ENCODE results near the gene RYK.
"Not testable (repeated sequence)": the region's sequence is repeated elsewhere in the genome, so short reads cannot be mapped to it uniquely, and the experiment has no call there.

The RYK gene

DNA sequence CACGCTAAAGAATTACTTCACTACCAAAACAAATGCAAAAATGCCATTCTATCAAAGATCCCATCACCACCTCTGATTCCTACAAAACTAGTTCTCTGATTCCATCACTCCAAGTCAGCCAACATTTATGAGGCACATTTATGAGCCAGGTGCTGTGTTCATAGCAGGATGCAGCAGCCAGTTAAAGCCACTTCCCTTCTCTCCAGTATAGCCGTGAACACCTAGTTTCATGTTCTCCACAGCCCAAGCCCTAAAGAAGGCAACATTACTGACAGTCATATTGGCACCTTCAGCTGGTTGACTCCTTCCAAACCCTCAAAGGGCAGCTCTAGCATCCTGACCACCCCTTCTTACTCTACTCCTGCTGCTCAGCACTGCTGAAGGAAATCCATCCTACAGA is 36.4 kb downstream of the RYK start:
- no peak for DNase-seq

GRCh38 chr3:134212967-134213665 is 37.5 kb downstream of the RYK start:
- DNase-seq, result no peak

DNA sequence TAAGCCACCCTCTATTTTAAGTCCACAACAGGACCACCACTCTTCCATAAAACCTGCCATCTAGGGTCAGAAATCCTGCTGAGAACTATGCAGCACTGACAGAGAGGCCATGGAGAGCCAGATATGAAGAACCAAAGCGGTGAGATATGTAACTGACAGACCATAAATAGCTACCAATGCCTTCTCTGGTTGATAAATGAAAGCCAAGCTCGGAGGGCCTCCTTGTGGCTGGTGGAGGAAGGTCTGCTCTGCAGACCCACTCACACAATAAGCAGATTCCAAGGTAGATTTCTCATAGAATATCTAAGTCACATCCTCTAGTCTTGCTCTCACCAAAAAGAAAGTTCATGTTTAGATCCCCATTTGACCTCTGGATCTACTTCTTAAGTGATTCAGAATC is 38.9 kb downstream of the RYK start:
- no peak for DNase-seq

- DNase-seq, result no peak
Observed at GRCh38 chr3:134205451-134205850, 45.2 kb downstream of the RYK start.

GRCh38 chr3:134201201-134202130 is 49.2 kb downstream of the RYK start:
- no peak for DNase-seq

DNA sequence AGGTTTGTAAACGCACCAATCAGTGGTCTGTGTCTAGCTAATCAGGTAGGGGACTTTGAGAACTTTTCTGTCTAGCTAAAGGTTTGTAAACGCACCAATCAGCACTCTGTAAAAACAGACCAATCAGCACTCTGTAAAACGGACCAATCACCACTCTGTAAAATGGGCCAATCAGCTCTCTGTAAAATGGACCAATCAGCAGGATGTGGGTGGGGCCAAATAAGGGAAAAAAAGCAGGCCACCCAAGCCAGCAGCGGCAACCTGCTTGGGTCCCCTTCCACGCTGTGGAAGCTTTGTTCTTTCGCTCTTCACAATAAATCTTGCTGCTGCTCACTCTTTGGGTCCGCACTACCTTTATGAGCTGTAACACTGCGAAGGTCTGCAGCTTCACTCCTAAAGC is 50.8 kb downstream of the RYK start:
- DNase-seq, result not testable (repeated sequence)

DNA sequence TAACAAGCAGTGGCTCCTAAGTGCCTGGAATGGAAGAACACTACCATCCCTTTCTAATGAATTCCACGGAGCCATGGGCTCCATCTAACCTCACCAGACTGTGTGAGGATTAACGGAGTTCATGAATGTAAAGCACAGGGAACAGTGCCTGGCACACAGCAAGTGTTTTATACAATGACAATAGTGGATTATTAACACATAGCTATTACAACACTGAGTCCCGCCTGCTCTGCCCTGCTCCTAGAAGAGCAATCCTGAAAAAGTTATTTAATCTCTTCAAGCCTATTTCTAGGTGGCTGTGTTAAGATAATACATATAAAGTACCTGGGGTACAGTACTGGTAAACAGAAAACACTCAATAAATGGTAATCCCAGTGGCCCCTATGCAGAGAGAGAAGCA is 51.4 kb downstream of the RYK start:
- no peak for DNase-seq

- DNase-seq, result no peak
Observed at GRCh38 chr3:134198414-134198813, 52.2 kb downstream of the RYK start.

DNA sequence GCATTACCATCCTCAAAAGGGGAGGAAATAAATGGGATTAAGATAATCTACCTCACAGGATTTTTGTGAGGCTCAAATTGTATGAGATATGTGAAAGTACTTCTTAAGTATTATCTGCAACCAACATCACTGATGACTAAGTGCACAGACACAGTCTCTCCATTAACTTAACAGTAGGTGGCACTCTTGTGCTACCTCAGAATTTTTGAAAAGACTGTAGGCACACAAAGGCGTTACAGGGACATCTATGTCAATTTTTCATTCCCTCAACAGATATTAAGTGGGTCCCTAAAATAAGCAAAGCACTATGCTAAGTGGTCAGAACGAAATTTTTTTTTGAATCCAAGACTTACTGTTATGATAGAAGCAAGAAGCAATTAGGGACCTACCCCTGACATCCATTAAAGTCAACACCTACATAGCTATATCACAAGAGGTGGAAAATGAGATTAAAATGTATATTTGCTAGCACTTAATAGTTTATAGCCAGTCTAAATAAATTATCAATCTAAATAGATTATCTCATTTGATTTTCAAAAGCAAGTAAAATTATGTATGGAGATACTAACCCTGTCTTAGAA is 52.9 kb downstream of the RYK start:
- no peak for DNase-seq

- no peak for DNase-seq
Observed at GRCh38 chr3:134194247-134194646, 56.4 kb downstream of the RYK start.

DNA sequence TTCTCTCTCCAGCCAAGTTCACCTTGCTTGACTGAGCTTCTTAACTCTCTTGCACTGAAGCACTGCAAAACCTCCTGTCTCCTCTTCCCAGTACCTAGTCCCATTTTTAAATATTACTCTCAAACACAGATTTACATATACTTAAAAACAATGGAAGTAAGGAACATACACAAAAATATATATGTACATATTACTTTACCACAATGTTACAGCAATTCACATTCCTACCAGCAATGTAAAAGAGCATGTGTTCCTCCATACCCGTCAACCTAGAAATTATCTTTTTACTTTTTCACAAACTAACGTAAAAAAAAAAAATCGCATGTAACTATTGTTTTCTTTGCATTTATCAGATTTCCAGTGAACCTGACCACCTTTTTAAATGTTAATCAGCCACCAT is 60.4 kb downstream of the RYK start:
- DNase-seq, result no peak

DNA sequence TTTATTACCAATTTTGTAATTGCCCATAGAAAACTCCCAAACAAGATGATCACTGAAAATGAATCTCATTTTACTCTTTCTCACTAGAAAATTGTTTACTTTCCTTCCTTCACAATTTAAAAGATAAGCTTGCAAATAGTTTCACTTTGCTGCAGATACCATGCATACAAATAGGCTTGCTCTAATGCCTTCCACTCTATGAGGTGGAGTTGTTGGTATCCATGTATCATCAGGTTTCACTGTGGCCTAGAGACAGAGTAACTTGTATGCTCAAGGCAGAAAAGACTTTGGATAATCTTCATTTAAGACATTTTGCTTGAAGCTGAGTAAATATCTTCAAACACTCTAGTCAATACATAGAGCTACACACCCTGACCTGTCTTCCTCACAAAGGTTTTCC is 60.8 kb downstream of the RYK start:
- no peak for DNase-seq

GRCh38 chr3:134186391-134186790 is 64.3 kb downstream of the RYK start:
- no peak for DNase-seq

DNA sequence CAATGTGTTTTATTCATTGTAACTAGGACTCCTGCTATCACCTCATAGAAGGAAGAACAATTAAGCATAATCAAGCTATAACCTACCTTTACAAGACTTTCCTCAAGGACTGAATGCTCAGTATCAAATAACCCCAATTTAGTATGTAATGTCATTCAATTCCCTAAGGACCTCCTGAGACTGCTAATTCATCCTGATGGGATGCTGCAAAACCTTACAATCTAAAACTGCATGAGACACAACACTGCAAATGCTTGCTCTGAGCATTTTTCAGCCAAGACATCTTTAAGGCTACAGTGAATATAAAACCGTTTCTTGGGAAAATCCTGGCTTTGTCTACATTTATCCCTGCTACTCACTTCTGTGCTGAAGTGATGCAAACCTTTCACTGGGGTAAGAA is 69.9 kb downstream of the RYK start:
- peak; percentile 17 for DNase-seq

DNA sequence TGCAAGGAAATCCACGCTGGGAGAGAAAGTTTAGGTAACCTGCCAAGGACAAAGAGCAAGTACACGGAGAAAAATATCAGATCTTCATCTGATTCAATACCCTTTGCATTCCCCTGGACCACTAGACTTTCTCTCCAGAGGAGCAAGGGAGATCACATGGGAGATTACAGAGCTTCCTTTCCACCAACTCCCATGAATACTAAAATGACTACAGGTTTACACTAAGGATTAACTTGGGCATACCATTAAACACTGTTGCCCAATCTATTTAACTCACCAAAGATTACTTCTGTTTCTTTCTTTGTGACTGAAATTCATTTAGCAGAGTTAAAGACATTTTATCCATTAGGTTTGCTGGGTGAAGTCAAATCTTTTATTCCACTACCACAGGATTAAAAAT is 71.2 kb downstream of the RYK start:
- DNase-seq, result no peak

DNA sequence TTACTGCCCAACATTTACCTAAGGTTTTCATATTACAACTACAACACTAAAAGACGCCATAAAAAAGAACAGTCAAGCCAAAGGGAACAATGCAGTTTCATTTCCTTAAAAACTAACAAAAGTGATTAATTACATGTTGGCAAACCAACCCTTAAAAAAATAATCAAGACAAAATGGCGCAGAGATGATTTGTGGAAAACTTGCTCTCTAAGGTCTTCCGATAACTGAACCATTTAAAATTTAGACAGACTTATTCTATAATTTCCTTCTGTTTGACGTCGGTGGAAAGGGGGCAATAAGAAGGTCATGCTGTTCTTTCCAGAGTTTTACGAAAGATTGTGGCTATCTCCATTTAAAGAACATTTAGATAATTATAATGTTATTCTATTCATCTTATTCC is 87.6 kb downstream of the RYK start:
- DNase-seq, result no peak

- no peak for DNase-seq
Observed at GRCh38 chr3:134161898-134162615, 88.6 kb downstream of the RYK start.

DNA sequence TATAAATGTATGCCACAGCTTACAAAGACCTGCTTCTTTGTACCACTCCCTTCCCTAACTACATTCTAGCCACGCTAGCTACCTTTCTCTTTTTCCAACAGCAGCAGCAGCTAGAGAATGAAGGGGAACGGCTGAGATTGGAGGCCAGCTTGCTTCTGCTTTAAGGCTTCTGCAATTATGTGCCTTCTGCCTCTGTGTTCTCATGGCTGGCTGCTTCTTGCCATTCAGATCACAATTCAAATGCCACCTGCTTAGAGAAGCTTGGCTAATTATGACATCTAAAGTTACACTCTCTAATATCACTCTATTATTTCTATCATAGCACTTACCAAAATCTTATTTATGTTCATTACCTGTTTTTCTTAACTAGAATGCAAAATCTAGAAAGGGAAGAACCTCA is 95.2 kb downstream of the RYK start:
- DNase-seq, result no peak

DNA sequence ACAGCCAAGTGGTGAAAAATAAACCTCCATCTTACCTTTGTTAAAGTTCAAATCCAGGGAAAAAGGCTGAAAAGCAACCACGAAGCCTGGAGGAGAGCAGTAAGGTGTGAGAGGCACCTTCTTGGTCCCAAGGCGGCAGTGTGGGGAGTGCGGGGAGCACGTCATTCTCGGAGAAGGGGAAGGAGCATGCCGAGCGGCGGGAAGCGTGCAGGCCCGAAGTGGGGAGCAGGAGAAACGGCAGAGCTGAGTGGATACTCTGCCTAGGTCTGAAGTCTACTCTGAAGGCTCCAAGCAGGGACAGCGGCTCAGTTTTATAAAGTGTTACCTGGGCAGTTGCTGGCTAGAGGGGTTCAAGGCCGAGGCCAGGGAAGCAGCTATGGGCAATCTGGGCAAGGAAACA is 96.9 kb downstream of the RYK start:
- DNase-seq, result no peak

GRCh38 chr3:134150476-134150875 is 100.2 kb downstream of the RYK start:
- DNase-seq, result no peak

DNA sequence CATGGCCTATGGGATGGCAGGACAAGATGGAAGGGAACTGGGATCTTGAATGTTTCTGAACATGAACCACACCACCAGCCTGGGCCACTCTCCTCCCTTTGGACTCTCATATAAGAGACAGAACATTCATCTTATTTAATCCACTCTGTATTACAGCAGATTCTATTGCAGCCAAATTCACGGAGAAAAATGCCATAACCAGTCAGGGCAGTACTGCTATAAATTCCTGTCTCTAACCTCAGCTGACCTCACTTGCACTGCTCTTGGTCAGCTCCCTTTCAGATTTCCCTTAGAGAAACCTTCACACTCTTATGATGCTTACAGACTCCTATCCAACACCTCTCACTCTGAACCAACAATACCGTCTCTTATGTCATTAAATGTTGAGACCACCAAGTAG is 101.4 kb downstream of the RYK start:
- DNase-seq, result no peak

- DNase-seq, result no peak
Observed at GRCh38 chr3:134148534-134148933, 102.1 kb downstream of the RYK start.

DNA sequence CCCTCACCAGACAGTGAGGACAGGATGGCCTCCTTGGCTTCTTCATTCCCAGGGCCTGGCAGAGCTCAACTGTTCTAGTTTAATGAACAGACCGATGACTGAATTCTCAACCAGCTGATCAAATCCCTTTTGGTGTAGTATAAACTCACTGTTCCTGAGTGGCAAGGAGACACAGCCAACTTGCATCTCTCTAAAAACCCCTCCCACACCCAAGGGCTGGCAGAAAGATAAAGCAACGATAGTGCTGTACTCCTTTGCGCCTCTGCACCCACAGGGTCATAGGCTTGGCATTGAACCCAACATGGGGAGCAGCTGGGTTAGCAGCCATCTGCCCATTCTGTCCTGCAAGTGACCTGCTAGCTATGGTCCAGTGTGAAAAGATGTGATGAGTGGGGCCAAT is 103.2 kb downstream of the RYK start:
- DNase-seq, result no peak

Measured in NCI-H2081 treated with DMSO at 0.1 percent for 48 hours (cell line).